ENCODE data around the gene ITIH6. TPM values are rescaled to one million over a fixed set of nuclear protein-coding genes. Genes with fewer than 3 reads are reported as not detected.

ITIH6 gene
- total and polyA plus RNA-seq, 2 experiments from 2014 or later = not detected

- no peak overlapping the region for H3K4me2 ChIP-seq (ENCODE audit: unreplicated experiment)
- no peak overlapping the region for H3K9ac ChIP-seq
- no peak overlapping the region for H2AFZ ChIP-seq
- no peaks in the 10 kb centered on the region for H3K4me1 ChIP-seq (ENCODE audit: insufficient read depth)
- DNase-seq = no peak
- no peaks in the 10 kb centered on the region; the same call in 1 of the 2 replicates for H3K36me3 ChIP-seq (ENCODE audit: low read depth)
- peaks cover 5% of the 10 kb centered on the region; the same call in 1 of the 2 replicates for H3F3A ChIP-seq (ENCODE audit: insufficient read depth)
- in situ Hi-C loops (cut with MboI) = no loop called here
- TF ChIP-seq EZH2 (IDR thresholded peaks at IDR 0.05; ENCODE audit: insufficient read depth, poor library complexity, severe bottlenecking) = no peak
- TF ChIP-seq EZH2phosphoT487 (IDR thresholded peaks at IDR 0.05; ENCODE audit: insufficient read depth, low read depth) = no peak
- H4K20me1 ChIP-seq (ENCODE audit: insufficient read depth) = no peaks in the 10 kb centered on the region
- H3K9me2 ChIP-seq (ENCODE audit: insufficient read depth) = no peaks in the 10 kb centered on the region
- H3K9me3 ChIP-seq (ENCODE audit: low read depth) = no peaks in the 10 kb centered on the region
- WGBS, 2 experiments (ENCODE audit: low coverage in 1 of 2, low lambda C conversion rate in 2 of 2, missing lambda C conversion rate in 2 of 2) = 60 to 88% methylated on average over 5 to 6 of the region's 7 CpGs
- no peak overlapping the region for H3K27ac ChIP-seq
- H3K4me3 ChIP-seq = no peak overlapping the region
- H3K79me2 ChIP-seq (ENCODE audit: insufficient read depth) = 0 out of 2 replicates have a peak, but pooled peaks cover 3% of the 10 kb centered on the region
- no peaks in the 10 kb centered on the region for H3K27me3 ChIP-seq (replicated peaks; ENCODE audit: insufficient read depth)
Measured at GRCh38 chrX:54817220-54817820, 19.3 kb upstream of the ITIH6 start.

GRCh38 chrX:54812306-54812705, 14.3 kb upstream of the ITIH6 start:
- H3F3A ChIP-seq (ENCODE audit: insufficient read depth) = peaks cover 5% of the 10 kb centered on the region; the same call in 1 of the 2 replicates
- H3K9me3 ChIP-seq (ENCODE audit: low read depth) = no peaks in the 10 kb centered on the region
- H2AFZ ChIP-seq = no peak overlapping the region
- H3K79me2 ChIP-seq (ENCODE audit: insufficient read depth) = peaks cover 37% of the 10 kb centered on the region
- no peaks in the 10 kb centered on the region for H3K9me2 ChIP-seq (ENCODE audit: insufficient read depth)
- H3K4me3 ChIP-seq = no peak overlapping the region
- 94 to 100% methylated on average over 3 of the region's 3 CpGs for WGBS, 2 experiments (ENCODE audit: low coverage in 1 of 2, low lambda C conversion rate in 2 of 2, missing lambda C conversion rate in 2 of 2)
- H3K27me3 ChIP-seq (replicated peaks; ENCODE audit: insufficient read depth) = no peaks in the 10 kb centered on the region
- no peak for TF ChIP-seq EZH2 (IDR thresholded peaks at IDR 0.05; ENCODE audit: insufficient read depth, poor library complexity, severe bottlenecking)
- TF ChIP-seq EZH2phosphoT487 (IDR thresholded peaks at IDR 0.05; ENCODE audit: insufficient read depth, low read depth) = no peak
- in situ Hi-C loops (cut with MboI) = no loop called here
- H3K27ac ChIP-seq = no peak overlapping the region
- H3K36me3 ChIP-seq (ENCODE audit: low read depth) = no peaks in the 10 kb centered on the region; the same call in 1 of the 2 replicates
- DNase-seq = no peak
- no peak overlapping the region for H3K9ac ChIP-seq
- H4K20me1 ChIP-seq (ENCODE audit: insufficient read depth) = no peaks in the 10 kb centered on the region
- no peak overlapping the region for H3K4me2 ChIP-seq (ENCODE audit: unreplicated experiment)
- peaks cover 5% of the 10 kb centered on the region; the same call in 1 of the 2 replicates for H3K4me1 ChIP-seq (ENCODE audit: insufficient read depth)

DNA sequence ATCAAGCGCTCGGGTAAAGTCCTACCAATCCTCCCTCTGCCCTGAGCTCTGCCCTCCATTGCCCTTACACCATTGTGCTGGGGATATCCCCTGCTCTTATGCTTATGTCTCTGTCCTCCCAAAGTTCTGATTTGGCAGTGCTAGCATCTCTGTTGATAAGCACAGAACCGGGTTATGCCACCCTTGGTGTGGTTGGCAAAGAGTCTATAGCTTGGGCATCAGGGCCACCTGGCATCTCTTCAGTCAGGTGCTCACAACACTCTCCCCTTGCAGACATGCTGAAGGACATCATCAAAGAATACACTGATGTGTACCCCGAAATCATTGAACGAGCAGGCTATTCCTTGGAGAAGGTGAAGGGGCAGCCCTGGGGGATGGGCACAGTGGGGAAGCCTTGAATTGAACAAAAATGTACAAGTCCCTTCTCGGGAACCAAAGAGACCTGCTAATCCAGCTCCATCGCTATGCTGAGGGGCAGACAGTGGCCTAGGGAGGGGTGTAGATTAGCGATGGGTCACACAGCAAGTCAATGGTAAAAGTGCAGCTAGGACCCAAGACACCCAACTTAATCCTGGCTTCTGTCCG, 13.3 kb upstream of the ITIH6 start:
- H3K9me2 ChIP-seq (ENCODE audit: insufficient read depth) = no peaks in the 10 kb centered on the region
- no peaks in the 10 kb centered on the region for H4K20me1 ChIP-seq (ENCODE audit: insufficient read depth)
- no peak overlapping the region for H3K27ac ChIP-seq
- H3K4me1 ChIP-seq (ENCODE audit: insufficient read depth) = peaks cover 5% of the 10 kb centered on the region; the same call in 1 of the 2 replicates
- in situ Hi-C loops (cut with MboI) = no loop called here
- H3K79me2 ChIP-seq (ENCODE audit: insufficient read depth) = peaks cover 37% of the 10 kb centered on the region
- no peak overlapping the region for H3K4me3 ChIP-seq
- 75 to 80% methylated on average over 7 to 9 of the region's 9 CpGs for WGBS, 2 experiments (ENCODE audit: low coverage in 1 of 2, low lambda C conversion rate in 2 of 2, missing lambda C conversion rate in 2 of 2)
- no peak overlapping the region for H3K9ac ChIP-seq
- H2AFZ ChIP-seq = no peak overlapping the region
- no peak for DNase-seq
- no peaks in the 10 kb centered on the region for H3K9me3 ChIP-seq (ENCODE audit: low read depth)
- peaks cover 3% of the 10 kb centered on the region; the same call in 1 of the 2 replicates for H3F3A ChIP-seq (ENCODE audit: insufficient read depth)
- TF ChIP-seq EZH2phosphoT487 (IDR thresholded peaks at IDR 0.05; ENCODE audit: insufficient read depth, low read depth) = no peak
- no peak for TF ChIP-seq EZH2 (IDR thresholded peaks at IDR 0.05; ENCODE audit: insufficient read depth, poor library complexity, severe bottlenecking)
- no peak overlapping the region for H3K4me2 ChIP-seq (ENCODE audit: unreplicated experiment)
- H3K36me3 ChIP-seq (ENCODE audit: low read depth) = no peaks in the 10 kb centered on the region; the same call in 1 of the 2 replicates
- no peaks in the 10 kb centered on the region for H3K27me3 ChIP-seq (replicated peaks; ENCODE audit: insufficient read depth)

- H3K4me3 ChIP-seq = peak overlapping the region; percentile 96
- no peak for TF ChIP-seq EZH2 (IDR thresholded peaks at IDR 0.05; ENCODE audit: insufficient read depth, poor library complexity, severe bottlenecking)
- no peak for TF ChIP-seq EZH2phosphoT487 (IDR thresholded peaks at IDR 0.05; ENCODE audit: insufficient read depth, low read depth)
- no peaks in the 10 kb centered on the region for H3K9me2 ChIP-seq (ENCODE audit: insufficient read depth)
- 96 to 100% methylated on average over 2 to 4 of the region's 5 CpGs for WGBS, 2 experiments (ENCODE audit: low coverage in 1 of 2, low lambda C conversion rate in 2 of 2, missing lambda C conversion rate in 2 of 2)
- in situ Hi-C loops (cut with MboI) = no loop called here
- peaks cover 5% of the 10 kb centered on the region; the same call in 1 of the 2 replicates for H3K4me1 ChIP-seq (ENCODE audit: insufficient read depth)
- H4K20me1 ChIP-seq (ENCODE audit: insufficient read depth) = no peaks in the 10 kb centered on the region
- H3K79me2 ChIP-seq (ENCODE audit: insufficient read depth) = peaks cover 37% of the 10 kb centered on the region
- H3K27me3 ChIP-seq (replicated peaks; ENCODE audit: insufficient read depth) = no peaks in the 10 kb centered on the region
- H3K27ac ChIP-seq = no peak overlapping the region
- no peak for DNase-seq
- H3K36me3 ChIP-seq (ENCODE audit: low read depth) = no peaks in the 10 kb centered on the region; the same call in 1 of the 2 replicates
- H2AFZ ChIP-seq = no peak overlapping the region
- H3K9ac ChIP-seq = peak overlapping the region; percentile 98; the same call in 1 of the 2 replicates
- no peaks in the 10 kb centered on the region for H3K9me3 ChIP-seq (ENCODE audit: low read depth)
- no peaks in the 10 kb centered on the region for H3F3A ChIP-seq (ENCODE audit: insufficient read depth)
- peak overlapping the region; percentile 83 for H3K4me2 ChIP-seq (ENCODE audit: unreplicated experiment)
Measured at GRCh38 chrX:54810532-54810931, 12.5 kb upstream of the ITIH6 start.
